GM12872 (cell line): Measurements from ENCODE around the gene HOXB6.

Experiments
- CTCF ChIP-seq: IDR thresholded peaks from 3 replicates; pipeline ENCODE4 v1.5.1; 2011; ENCODE audit warnings: low read depth, mild to moderate bottlenecking, low read length, moderate library complexity; ENCODE audit not compliant: insufficient read depth

The HOXB6 gene

GRCh38 chr17:48568499-48569239 lies 36.1 kb downstream of the HOXB6 start:
- TF ChIP-seq CTCF: no peak

- TF ChIP-seq CTCF: no peak
These were observed 37.0 kb downstream of the HOXB6 start for GRCh38 chr17:48567646-48568354.

- TF ChIP-seq CTCF: no peak
These were observed 37.6 kb downstream of the HOXB6 start for GRCh38 chr17:48567209-48567608.

- TF ChIP-seq CTCF: no peak
These were observed 38.1 kb downstream of the HOXB6 start for GRCh38 chr17:48566717-48567116.

- no peak for TF ChIP-seq CTCF
These were observed 38.7 kb downstream of the HOXB6 start for GRCh38 chr17:48565925-48566710.

- TF ChIP-seq CTCF: no peak
These were observed 39.7 kb downstream of the HOXB6 start for GRCh38 chr17:48565022-48565554.

GRCh38 chr17:48564188-48565021 lies 40.4 kb downstream of the HOXB6 start:
- no peak for TF ChIP-seq CTCF
